NK-92 treated with Interleukin-12 subunit alpha and Interleukin-12 subunit beta, amount 100 ng/mL, for 24 hours (cell line): ENCODE measurements around the gene DPP4.
"Not testable (repeated sequence)": the region's sequence is repeated elsewhere in the genome, so short reads cannot be mapped to it uniquely, and the experiment has no call there.

Source experiments
- DNase-seq: peaks from one replicate; lab custom pipeline; 2025; lab: John Stamatoyannopoulos, UW

The DPP4 gene

GRCh38 chr2:162057426-162057825 lies 16.6 kb downstream of the DPP4 start:
- no peak for DNase-seq

- no peak for DNase-seq
Measured at GRCh38 chr2:162056796-162057399, 17.1 kb downstream of the DPP4 start.

- no peak for DNase-seq
Measured at GRCh38 chr2:162053808-162054155, 20.2 kb downstream of the DPP4 start.

- DNase-seq: no peak
Measured at GRCh38 chr2:162053066-162053807, 20.8 kb downstream of the DPP4 start.

GRCh38 chr2:162050513-162050961 lies 23.5 kb downstream of the DPP4 start:
- DNase-seq: no peak

- not testable (repeated sequence) for DNase-seq
Measured at GRCh38 chr2:162049089-162049488, 24.9 kb downstream of the DPP4 start.

GRCh38 chr2:162044586-162044985 lies 29.4 kb downstream of the DPP4 start:
- no peak for DNase-seq

GRCh38 chr2:162043132-162043531 lies 30.9 kb downstream of the DPP4 start:
- DNase-seq: no peak

- no peak for DNase-seq
Measured at GRCh38 chr2:162041485-162041884, 32.5 kb downstream of the DPP4 start.

GRCh38 chr2:162038725-162039124 lies 35.3 kb downstream of the DPP4 start:
- no peak for DNase-seq

GRCh38 chr2:162037886-162038285 lies 36.1 kb downstream of the DPP4 start:
- no peak for DNase-seq

- DNase-seq: no peak
Measured at GRCh38 chr2:162037028-162037795, 36.8 kb downstream of the DPP4 start.

- DNase-seq: no peak
Measured at GRCh38 chr2:162035981-162036380, 38.0 kb downstream of the DPP4 start.

- no peak for DNase-seq
Measured at GRCh38 chr2:162030363-162031190, 43.4 kb downstream of the DPP4 start.

- no peak for DNase-seq
Measured at GRCh38 chr2:162029287-162029901, 44.6 kb downstream of the DPP4 start.

- DNase-seq: no peak
Measured at GRCh38 chr2:162028511-162028910, 45.5 kb downstream of the DPP4 start.

- no peak for DNase-seq
Measured at GRCh38 chr2:162025121-162025911, 48.7 kb downstream of the DPP4 start.

- DNase-seq: no peak
Measured at GRCh38 chr2:162022290-162022945, 51.6 kb downstream of the DPP4 start.

- no peak for DNase-seq
Measured at GRCh38 chr2:162021516-162022058, 52.4 kb downstream of the DPP4 start.

- DNase-seq: no peak
Measured at GRCh38 chr2:162018530-162018929, 55.5 kb downstream of the DPP4 start.
